GM12801 (cell line): ENCODE data around the gene SLC22A14.

Experiments used
- CTCF ChIP-seq: IDR thresholded peaks from one replicate; pipeline ENCODE4 v1.5.1; 2011; ENCODE audit warnings: control low read depth; ENCODE audit not compliant: insufficient read length; ENCODE audit errors: extremely low read depth

The SLC22A14 gene

GRCh38 chr3:38367779-38368178, 85.7 kb downstream of the SLC22A14 start:
- TF ChIP-seq CTCF, result no peak
